K562 (cell line): ENCODE results near the gene THAP9. TPM values are rescaled to one million over a fixed set of nuclear protein-coding genes. Genes with fewer than 3 reads are reported as not detected.
A peak's percentile ranks its signal among the peaks of the same experiment; 100 is the strongest.
"Not testable (repeated sequence)": the region's sequence is repeated elsewhere in the genome, so short reads cannot be mapped to it uniquely, and the experiment has no call there.

Experiments used
- ATAC-seq: fragments of 200-7000 bp; cut with Tn5 transposase; 3 replicates; pipeline ENCODE4 v1.9.1; 2020; ENCODE audit warnings: moderate library complexity
- BruUV-seq: library from RNA; stranded (reverse); fragments of 400-500 nt; replicated peaks from 2 replicates; lab custom pipeline; 2021; lab: Mats Ljungman, UMichigan
- CTCF ChIA-PET: fragments of 300-600 bp; formaldehyde crosslinking; extraction: SDS; loops from one replicate; lab custom pipeline; 2021; ENCODE audit warnings: low intra/inter-chr PET ratio; lab: Yijun Ruan, JAX
- POLR2A ChIA-PET: fragments of 300-600, 350-650 bp; sonication (Branson Sonifier 250); formaldehyde crosslinking; extraction: SDS; loops from one replicate; lab custom pipeline; 2021; ENCODE audit warnings: antibody characterized with exemption, inconsistent platforms; lab: Yijun Ruan, JAX
- DNase-seq, 4 experiments: peaks; one replicate each; pipeline versions ENCODE4 v3.0.0 to v3.0.0-alpha.2; 2011 to 2018; ENCODE audit warnings: low spot score in 3 of 4, mixed read lengths in 3 of 4; ENCODE audit errors: extremely low read depth in 1 of 4
- FAIRE-seq: peaks from 2 replicates; lab custom pipeline; 2011; peaks lifted over from hg19 to GRCh38; lab: Jason Lieb, UNC
- H2AFZ ChIP-seq: 2 replicates; pipeline ENCODE4 v1.6.0; 2011; ENCODE audit warnings: low read depth, low read length, control low read depth, inconsistent platforms
- H3K27ac ChIP-seq: fragments of 200-600 bp; 3 replicates; pipeline ENCODE4 v1.8.0; 2011; ENCODE audit warnings: low read depth, mild to moderate bottlenecking, control low read depth, inconsistent platforms, low read length, moderate library complexity, mixed read lengths; ENCODE audit errors: extremely low read depth
- H3K27me3 ChIP-seq, 2 experiments: fragments of 300-600 bp in 1 of 2; 2 replicates in 1 of 2; 3 replicates in 1 of 2; pipeline versions ENCODE4 v1.6.0 to v1.8.0; 2011; ENCODE audit warnings: inconsistent platforms in 2 of 2, low read length in 2 of 2, mild to moderate bottlenecking in 1 of 2, mixed read lengths in 1 of 2, moderate library complexity in 1 of 2; ENCODE audit not compliant: control insufficient read depth in 2 of 2, insufficient read depth in 2 of 2
- H3K36me3 ChIP-seq: fragments of 300-600 bp; 3 replicates; pipeline ENCODE4 v1.8.0; 2011; ENCODE audit warnings: mild to moderate bottlenecking, low read length, inconsistent platforms; ENCODE audit not compliant: control insufficient read depth, insufficient read depth
- H3K4me1 ChIP-seq, 2 experiments: fragments of 200-600 bp in 1 of 2; replicated peaks in 1 of 2; 2 replicates in 1 of 2; 3 replicates in 1 of 2; pipeline versions ENCODE4 v1.5.1 to v1.8.0; 2011; ENCODE audit warnings: inconsistent platforms in 2 of 2, low read length in 2 of 2, mild to moderate bottlenecking in 1 of 2, mixed read lengths in 1 of 2, moderate library complexity in 1 of 2; ENCODE audit not compliant: control insufficient read depth in 2 of 2, insufficient read depth in 2 of 2
- H3K4me2 ChIP-seq: 2 replicates; pipeline ENCODE4 v1.6.1; 2011; ENCODE audit warnings: low read length, control low read depth, inconsistent platforms, mixed read lengths; ENCODE audit not compliant: insufficient read depth
- H3K4me3 ChIP-seq: fragments of 200-600 bp; sonication (generic), shearing (Covaris generic); 2 replicates; pipeline ENCODE4 v1.5.1; 2016; ENCODE audit warnings: control low read depth, inconsistent platforms
- H3K79me2 ChIP-seq: fragments of 200-600 bp; 3 replicates; pipeline ENCODE4 v1.8.0; 2011; ENCODE audit warnings: low read length, inconsistent platforms; ENCODE audit not compliant: control insufficient read depth, insufficient read depth
- H3K9ac ChIP-seq, 2 experiments: 2 replicates each; pipeline versions ENCODE4 v1.6.0 to v1.6.1; 2011; ENCODE audit warnings: low read depth in 2 of 2, low read length in 2 of 2, control low read depth in 1 of 2, inconsistent platforms in 1 of 2, mild to moderate bottlenecking in 1 of 2, mixed read lengths in 1 of 2; ENCODE audit not compliant: insufficient read depth in 1 of 2
- H3K9me1 ChIP-seq: one replicate; pipeline ENCODE4 v1.6.0; 2011; ENCODE audit warnings: inconsistent platforms, mild to moderate bottlenecking, low read length, moderate library complexity; ENCODE audit not compliant: control insufficient read depth, insufficient read depth
- H3K9me3 ChIP-seq: replicated peaks from 2 replicates; pipeline ENCODE4 v1.5.1; 2011; ENCODE audit warnings: low read depth, low read length, inconsistent platforms; ENCODE audit not compliant: control insufficient read depth, insufficient read depth
- H4K20me1 ChIP-seq: replicated peaks from 2 replicates; pipeline ENCODE4 v1.6.1; 2011; ENCODE audit warnings: low read length, inconsistent platforms, mixed read lengths; ENCODE audit not compliant: control insufficient read depth, insufficient read depth
- ARID1B ChIP-seq: fragments of 450-650 bp; IDR thresholded peaks from 2 replicates; pipeline ENCODE4 v1.6.1; 2016; ENCODE audit warnings: antibody characterized with exemption, mild to moderate bottlenecking, inconsistent platforms
- BCOR ChIP-seq: fragments of 450-650 bp; IDR thresholded peaks from 2 replicates; pipeline ENCODE4 v1.6.1; 2016
- CBX1 ChIP-seq: sonication (generic); IDR thresholded peaks from 2 replicates; pipeline ENCODE4 v1.6.1; 2016; ENCODE audit warnings: antibody characterized with exemption, low read depth, mild to moderate bottlenecking
- CEBPG ChIP-seq, 3 experiments: fragments of 200-800 bp in 1 of 3; sonication (Bioruptor generic) in 1 of 3; sonication (generic) in 1 of 3; formaldehyde crosslinking in 1 of 3; IDR thresholded peaks in 2 of 3; conservative IDR thresholded peaks in 1 of 3; 2 replicates each; pipeline versions ENCODE4 v1.6.1 to v1.8.0; 2016 to 2022; ENCODE audit warnings: missing compliant biosample characterization in 2 of 3, missing genetic modification characterization in 2 of 3, mild to moderate bottlenecking in 1 of 3, missing genetic modification reagents in 1 of 3
- JUND ChIP-seq, 2 experiments: IDR thresholded peaks; 2 replicates in 1 of 2; 3 replicates in 1 of 2; pipeline ENCODE4 v1.6.1; 2011; ENCODE audit warnings: borderline replicate concordance in 2 of 2, low read depth in 2 of 2, low read length in 2 of 2, improper control_type of control experiment in 1 of 2, missing biosample characterization in 1 of 2, missing genetic modification characterization in 1 of 2, missing genetic modification reagents in 1 of 2
- MYC ChIP-seq, 2 experiments: fragments of 250-450 bp in 1 of 2; sonication (Bioruptor Pico) in 1 of 2; IDR thresholded peaks; 2 replicates each; pipeline versions ENCODE4 v1.5.1 to v1.6.1; 2012 to 2021; ENCODE audit warnings: low read depth in 2 of 2, borderline replicate concordance in 1 of 2, improper control_type of control experiment in 1 of 2, low read length in 1 of 2, mild to moderate bottlenecking in 1 of 2, moderate library complexity in 1 of 2
- RFX1 ChIP-seq: fragments of 450-650 bp; IDR thresholded peaks from 2 replicates; pipeline ENCODE4 v1.6.1; 2016; ENCODE audit warnings: mild to moderate bottlenecking, moderate library complexity
- STAG1 ChIP-seq: sonication (generic); formaldehyde crosslinking; IDR thresholded peaks from 2 replicates; pipeline ENCODE4 v1.5.0; 2020; ENCODE audit warnings: missing genetic modification reagents, borderline replicate concordance
- TAL1 ChIP-seq: fragments of 450-650 bp; IDR thresholded peaks from 2 replicates; pipeline ENCODE4 v1.6.1; 2016; ENCODE audit warnings: mild to moderate bottlenecking
- WGBS: fragments of 100-300 bp; shearing (Covaris generic); methylation state at CpG from one replicate; pipeline ENCODE4 v1.1.6; 2016; ENCODE audit warnings: low coverage, mixed read lengths; ENCODE audit not compliant: insufficient coverage; ENCODE audit errors: missing lambda C conversion rate; 5-methylcytosine and 5-hydroxymethylcytosine counted together
- in situ Hi-C: fragments of 300-500 bp; cut with MboI; formaldehyde crosslinking; loops from 4 replicates; pipeline ENCODE4 v1.15.0; 2018; ENCODE audit warnings: inconsistent platforms, mixed read lengths
- intact Hi-C: fragments of 100-400 bp; cut with micrococcal nuclease; formaldehyde crosslinking; loops from 2 replicates; pipeline ENCODE4 v1.14.2; 2022
- polyA plus RNA-seq, 8 experiments: library from polyadenylated mRNA; depleted of rRNA in 4 of 8; stranded (reverse) in 5 of 8; unstranded in 3 of 8; fragments of >200 nt; fragmentation: Nextera tagmentation in 2 of 8; fragmentation: Illumina TruSeq in 1 of 8; extraction: Ambion mirVana in 2 of 8; extraction: Trizol in 1 of 8; gene quantifications; 2 replicates each; pipeline versions ENCODE4 v1.2.1 to v1.2.3, GENCODE V29; 2011 to 2014; ENCODE audit warnings: inconsistent platforms in 1 of 8, missing spikeins in 1 of 8
- total RNA-seq, 7 experiments: library from RNA; depleted of rRNA in 6 of 7; stranded (reverse); fragments of >200 nt in 6 of 7; fragmentation: Illumina TruSeq in 2 of 7; extraction: Trizol in 2 of 7; gene quantifications; 2 replicates each; pipeline versions ENCODE4 v1.2.1 to v1.2.3, GENCODE V29; 2011 to 2021; ENCODE audit warnings: low replicate concordance in 1 of 7
- TF ChIP-seq, protein P1 (sequence below): fragments of 450-650 bp; formaldehyde crosslinking; conservative IDR thresholded peaks from 2 replicates; pipeline ENCODE4 v1.4.0; 2022; ENCODE audit warnings: mild to moderate bottlenecking, missing genetic modification characterization
- TF ChIP-seq, protein P2 (sequence below): fragments of 250-450 bp; sonication (Bioruptor Pico); IDR thresholded peaks from 2 replicates; pipeline ENCODE4 v1.8.0; 2021; ENCODE audit warnings: moderate library complexity, mild to moderate bottlenecking, inconsistent platforms

THAP9 gene
- total and polyA plus RNA-seq, 9 of the 15 experiments (the other 6 are each of a cell fraction or from before 2014, with no cell fraction given), result 3.4 to 7.0 (median 5.4) TPM

DNA sequence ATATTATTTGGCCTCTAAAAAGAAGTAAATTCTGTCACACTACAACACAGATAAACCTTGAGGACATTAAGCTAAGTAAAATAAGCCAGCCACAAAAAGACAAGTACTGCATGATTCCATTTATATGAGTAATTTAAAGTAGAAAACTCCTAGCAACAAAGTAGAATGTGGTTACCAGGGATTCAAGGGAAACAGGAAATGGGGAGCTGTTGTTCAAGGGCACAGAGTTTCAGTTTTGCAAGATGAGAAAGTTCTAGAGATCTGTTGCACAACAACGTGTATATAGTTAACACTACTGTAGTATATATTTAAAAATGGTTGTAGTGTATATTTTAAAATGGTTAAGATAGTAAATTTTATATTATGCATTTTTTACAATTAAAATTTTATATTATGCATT, 34.9 kb upstream of the THAP9 start:
- H3K27ac ChIP-seq, result no peak overlapping the region
- CTCF ChIA-PET, result no interaction called here
- ATAC-seq, result no peak

DNA sequence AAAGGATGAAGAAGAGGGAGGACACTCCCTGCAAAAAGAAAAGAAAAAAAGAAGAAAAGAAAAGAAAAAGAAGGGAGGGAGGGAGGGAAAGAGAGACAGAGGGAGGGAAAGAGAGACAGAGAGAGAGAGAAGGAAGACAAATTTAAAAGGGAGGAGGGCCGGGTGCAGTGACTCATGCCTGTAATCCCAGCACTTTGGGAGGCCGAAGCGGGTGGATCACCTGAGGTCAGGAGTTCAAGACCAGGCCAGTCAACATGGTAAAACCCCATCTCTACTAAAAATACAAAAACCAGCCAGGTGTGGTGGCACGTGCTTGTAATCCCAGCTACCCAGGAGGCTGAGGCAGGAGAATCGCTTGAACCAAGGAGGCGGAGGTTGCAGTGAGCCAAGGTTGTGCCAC, 34.5 kb upstream of the THAP9 start:
- POLR2A ChIA-PET, H3K4me3 ChIP-seq, H3K9me3 ChIP-seq, in situ Hi-C loops, H3K27me3 ChIP-seq, intact Hi-C loops, BruUV-seq, H2AFZ ChIP-seq, FAIRE-seq, DNase-seq, H3K4me1 ChIP-seq, H3K27ac ChIP-seq, H3K9me1 ChIP-seq, H3K9ac ChIP-seq, H3K4me2 ChIP-seq, H3K79me2 ChIP-seq, H4K20me1 ChIP-seq, CTCF ChIA-PET: not testable (repeated sequence)
- TF ChIP-seq ARID1B (peak; percentile 20; the same call in 1 of the 2 replicates), JUND (IDR thresholded peaks at IDR 0.05; ENCODE audit: borderline replicate concordance, low read depth, low read length) (0 out of 2 replicates have a peak, but pooled peaks have one; percentile 18), JUND (tag; IDR thresholded peaks at IDR 0.05; ENCODE audit: borderline replicate concordance, low read depth, low read length) (0 out of 3 replicates have a peak, but pooled peaks have one; percentile 16)
- TF ChIP-seq, protein P1, sequence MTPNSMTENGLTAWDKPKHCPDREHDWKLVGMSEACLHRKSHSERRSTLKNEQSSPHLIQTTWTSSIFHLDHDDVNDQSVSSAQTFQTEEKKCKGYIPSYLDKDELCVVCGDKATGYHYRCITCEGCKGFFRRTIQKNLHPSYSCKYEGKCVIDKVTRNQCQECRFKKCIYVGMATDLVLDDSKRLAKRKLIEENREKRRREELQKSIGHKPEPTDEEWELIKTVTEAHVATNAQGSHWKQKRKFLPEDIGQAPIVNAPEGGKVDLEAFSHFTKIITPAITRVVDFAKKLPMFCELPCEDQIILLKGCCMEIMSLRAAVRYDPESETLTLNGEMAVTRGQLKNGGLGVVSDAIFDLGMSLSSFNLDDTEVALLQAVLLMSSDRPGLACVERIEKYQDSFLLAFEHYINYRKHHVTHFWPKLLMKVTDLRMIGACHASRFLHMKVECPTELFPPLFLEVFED (CRISPR knock-in tag), result 0 out of 2 replicates have a peak, but pooled peaks have one; percentile 19
- 64% methylated on average over 6 of the region's 6 CpGs for WGBS
- peaks cover 88% of the 10 kb centered on the region for H3K36me3 ChIP-seq
- ATAC-seq, result peak; percentile 55; the same call in 2 of the 3 replicates

More for the DNA sequence above, 34.9 kb upstream of the THAP9 start:
- Histone ChIP-seq H3K9me3 (no peaks in the 10 kb centered on the region), H3K9me1 (no peaks in the 10 kb centered on the region), H3K36me3 (peaks cover 86% of the 10 kb centered on the region), H4K20me1 (peaks cover 4% of the 10 kb centered on the region; the same call in 1 of the 2 replicates), H3K4me2 (no peak overlapping the region), H2AFZ (no peak overlapping the region), H3K79me2 (no peaks in the 10 kb centered on the region; the same call in 2 of the 3 replicates), H3K9ac (no peak overlapping the region), H3K4me1 (no peaks in the 10 kb centered on the region), H3K27me3 (no peaks in the 10 kb centered on the region), H3K4me3 (no peak overlapping the region)
- POLR2A ChIA-PET, result interaction anchor here (1.0 kb wide), 1 partner anchor 9 kb away, joined by 3 read pairs; no protein-coding TSS in a partner anchor
- no TSS peak for BruUV-seq
- no peak for FAIRE-seq
- 50% methylated on average over 1 of the region's 1 CpG for WGBS
- TF ChIP-seq, protein P2, sequence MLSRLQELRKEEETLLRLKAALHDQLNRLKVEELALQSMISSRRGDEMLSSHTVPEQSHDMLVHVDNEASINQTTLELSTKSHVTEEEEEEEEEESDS, result no peak
- TF ChIP-seq CEBPG (CRISPR knock-in tag; IDR thresholded peaks at IDR 0.05) (no peak), CEBPG (tag; conservative IDR thresholded peaks at IDR 0.05 in 1 of 2, IDR thresholded peaks at IDR 0.05 in 1 of 2) (peak in 1 of 2 experiments; percentile 43; a peak in 1 of 4 replicates), CBX1 (no peak), RFX1 (peak; percentile 9; the same call in 1 of the 2 replicates), BCOR (no peak), STAG1 (CRISPR knock-in tag) (no peak), TAL1 (no peak), MYC (IDR thresholded peaks at IDR 0.05; ENCODE audit: low read depth, low read length) (no peak), MYC (CRISPR knock-in tag; IDR thresholded peaks at IDR 0.05; ENCODE audit: borderline replicate concordance, low read depth) (no peak)
- in situ Hi-C loops, result no loop called here
- intact Hi-C loops, result no loop called here
- DNase-seq, result no peak
